K562 (cell line): ENCODE data around the gene ITPR1. TPM values are rescaled to one million over a fixed set of nuclear protein-coding genes. Genes with fewer than 3 reads are reported as not detected.

Experiments
- CUX1 ChIP-seq: fragments of 200-800 bp; sonication (Bioruptor generic); IDR thresholded peaks from 2 replicates; pipeline ENCODE4 v1.6.1; 2016; ENCODE audit warnings: missing genetic modification characterization, missing compliant biosample characterization
- HOMEZ ChIP-seq: fragments of 250-450 bp; sonication (Bioruptor Pico); IDR thresholded peaks from 2 replicates; pipeline ENCODE4 v1.4.0; 2020; ENCODE audit warnings: mild to moderate bottlenecking, moderate library complexity
- PTRF ChIP-seq: fragments of 450-650 bp; IDR thresholded peaks from 2 replicates; pipeline ENCODE4 v1.6.1; 2016; ENCODE audit warnings: mild to moderate bottlenecking, missing genetic modification characterization, missing compliant biosample characterization
- ZNF253 ChIP-seq: fragments of 250-450 bp; sonication (Bioruptor Pico); conservative IDR thresholded peaks from 2 replicates; pipeline ENCODE4 v1.6.1; 2021; ENCODE audit warnings: mild to moderate bottlenecking
- ZNF436 ChIP-seq: fragments of 250-450, 450-650 bp; sonication (Bioruptor Pico); formaldehyde crosslinking; IDR thresholded peaks from 2 replicates; pipeline ENCODE4 v1.7.0; 2020; ENCODE audit warnings: mild to moderate bottlenecking
- polyA plus RNA-seq, 8 experiments: library from polyadenylated mRNA; depleted of rRNA in 4 of 8; stranded (reverse) in 5 of 8; unstranded in 3 of 8; fragments of >200 nt; fragmentation: Nextera tagmentation in 2 of 8; fragmentation: Illumina TruSeq in 1 of 8; extraction: Ambion mirVana in 2 of 8; extraction: Trizol in 1 of 8; gene quantifications; 2 replicates each; pipeline versions ENCODE4 v1.2.1 to v1.2.3, GENCODE V29; 2011 to 2014; ENCODE audit warnings: inconsistent platforms in 1 of 8, missing spikeins in 1 of 8
- total RNA-seq, 7 experiments: library from RNA; depleted of rRNA in 6 of 7; stranded (reverse); fragments of >200 nt in 6 of 7; fragmentation: Illumina TruSeq in 2 of 7; extraction: Trizol in 2 of 7; gene quantifications; 2 replicates each; pipeline versions ENCODE4 v1.2.1 to v1.2.3, GENCODE V29; 2011 to 2021; ENCODE audit warnings: low replicate concordance in 1 of 7

The ITPR1 gene
- total and polyA plus RNA-seq, 9 of the 15 experiments (the other 6 are each of a cell fraction or from before 2014, with no cell fraction given) = 22.4 to 40.0 (median 27.4) TPM

GRCh38 chr3:4456780-4457179 is 36.4 kb upstream of the ITPR1 start (continued):
- TF ChIP-seq ZNF436 (CRISPR knock-in tag) = peak; percentile 66; the same call in 1 of the 2 replicates
- 0 out of 2 replicates have a peak, but pooled peaks have one; percentile 80 for TF ChIP-seq HOMEZ
- TF ChIP-seq PTRF (tag) = peak; percentile 77
- 0 out of 2 replicates have a peak, but pooled peaks have one; percentile 57 for TF ChIP-seq ZNF253
- peak; percentile 61; the same call in 1 of the 2 replicates for TF ChIP-seq CUX1 (CRISPR knock-in tag)
